Fibroblast of villous mesenchyme (primary cell): ENCODE measurements around the gene STOML3. TPM values are rescaled to one million over a fixed set of nuclear protein-coding genes. Genes with fewer than 3 reads are reported as not detected.

Experiments
- DNase-seq: peaks from one replicate; pipeline ENCODE4 v3.0.0-alpha.2; 2010; ENCODE audit warnings: low read depth
- H3K4me3 ChIP-seq: 2 replicates; pipeline ENCODE4 v1.5.1; 2011; ENCODE audit warnings: low read depth, mild to moderate bottlenecking, low read length
- CTCF ChIP-seq: IDR thresholded peaks from 2 replicates; pipeline ENCODE4 v1.5.1; 2012; ENCODE audit warnings: low read depth, mild to moderate bottlenecking, low read length; ENCODE audit not compliant: insufficient read depth
- total RNA-seq: library from RNA; depleted of rRNA; stranded (reverse); fragments of >200 nt; gene quantifications from 2 replicates; pipeline ENCODE4 v1.2.3, GENCODE V29; 2012

STOML3 gene
- total RNA-seq, 1 donor, result not detected

- TF ChIP-seq CTCF, result no peak
- DNase-seq, result no peak
These were observed 38.9 kb downstream of the STOML3 start for GRCh38 chr13:38951525-38952313.

GRCh38 chr13:38950987-38951386 is 39.6 kb downstream of the STOML3 start:
- no peak overlapping the region for H3K4me3 ChIP-seq
- no peak for DNase-seq

More at GRCh38 chr13:38951525-38952313, 38.9 kb downstream of the STOML3 start:
- H3K4me3 ChIP-seq, result no peak overlapping the region

GRCh38 chr13:38947054-38947453 is 43.6 kb downstream of the STOML3 start:
- TF ChIP-seq CTCF, result no peak
- no peak overlapping the region for H3K4me3 ChIP-seq
- DNase-seq, result no peak

More at GRCh38 chr13:38950987-38951386, 39.6 kb downstream of the STOML3 start:
- no peak for TF ChIP-seq CTCF

- TF ChIP-seq CTCF, result no peak
- DNase-seq, result no peak
- H3K4me3 ChIP-seq, result no peak overlapping the region
These were observed 46.4 kb downstream of the STOML3 start for GRCh38 chr13:38944219-38944618.

- DNase-seq, result no peak
- no peak overlapping the region for H3K4me3 ChIP-seq
- TF ChIP-seq CTCF, result no peak
These were observed 47.4 kb downstream of the STOML3 start for GRCh38 chr13:38943231-38943630.

GRCh38 chr13:38941353-38941945 is 49.2 kb downstream of the STOML3 start:
- DNase-seq, result peak; percentile 25
- H3K4me3 ChIP-seq, result no peak overlapping the region
- TF ChIP-seq CTCF, result no peak
